ENCODE measurements around the gene MACROD2.

The MACROD2 gene

DNA sequence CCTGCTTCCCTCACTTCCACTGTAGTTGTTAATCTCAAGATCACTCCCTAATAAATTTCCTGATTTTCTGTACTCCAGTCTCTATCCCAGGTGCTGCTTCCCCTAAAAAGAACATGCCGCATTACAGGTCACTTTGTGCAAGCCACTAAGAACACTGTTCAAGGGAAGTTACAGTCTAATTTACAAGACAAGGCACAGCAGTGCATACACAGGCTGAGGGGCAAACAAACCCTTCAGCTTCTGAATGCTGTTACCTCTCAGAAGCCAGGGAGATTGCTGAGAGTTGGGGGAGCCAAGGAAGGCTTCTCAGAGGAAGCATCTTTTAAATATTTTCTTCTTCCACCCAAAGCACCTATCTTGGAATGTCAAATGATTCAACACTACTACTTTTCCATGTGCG lies 787.4 kb downstream of the MACROD2 start:
- DNase-seq, result no peak

DNA sequence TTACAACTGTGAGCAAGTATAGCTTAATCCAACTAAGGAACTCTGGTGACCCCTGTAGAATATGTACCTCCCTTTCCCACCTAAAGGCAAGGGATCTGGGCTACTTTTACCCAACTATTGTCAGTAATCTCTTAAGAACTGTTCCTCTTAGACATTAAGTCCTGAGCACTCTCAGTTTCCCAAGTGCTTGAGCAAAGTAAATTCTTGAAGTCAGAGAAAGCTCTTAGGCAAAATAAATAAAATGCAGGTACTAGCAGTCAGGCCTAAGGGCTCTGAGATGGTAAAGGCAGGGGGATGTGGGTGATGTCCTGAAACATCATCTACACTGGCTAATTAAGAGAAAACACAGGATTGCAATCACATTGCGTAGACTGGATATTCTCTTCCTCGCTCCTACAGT lies 788.5 kb downstream of the MACROD2 start:
- DNase-seq, result no peak

DNA sequence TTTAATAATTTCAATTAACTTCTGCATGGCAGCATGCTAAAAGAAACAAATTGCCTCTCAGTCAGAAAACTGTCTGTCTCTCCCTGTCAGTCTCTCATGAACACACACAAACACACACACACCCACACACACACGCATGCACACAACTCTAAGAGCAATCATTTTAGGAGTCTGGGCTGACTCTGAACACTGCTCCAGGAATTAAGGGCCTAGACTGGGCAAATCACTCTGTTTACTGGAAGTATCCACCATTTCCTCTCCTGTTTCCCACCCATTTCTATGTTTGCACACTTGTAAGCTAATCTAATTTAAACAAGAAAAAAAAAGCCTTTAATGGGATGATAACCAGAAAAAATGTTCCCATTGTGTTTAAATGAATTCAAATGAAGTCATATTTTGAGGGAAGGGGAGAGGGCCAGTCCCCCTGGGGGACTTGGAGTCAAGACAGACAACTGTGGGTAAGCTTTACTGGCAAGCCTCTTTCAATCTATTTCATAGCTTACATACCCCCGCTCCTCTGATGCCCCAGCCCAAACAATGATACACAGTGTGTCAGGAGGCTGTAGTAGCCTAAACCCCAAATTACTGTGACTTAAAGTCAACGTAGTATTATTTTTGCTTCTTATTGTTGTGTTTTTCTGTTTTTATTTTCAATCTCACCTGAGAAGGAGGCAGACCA lies 789.9 kb downstream of the MACROD2 start:
- DNase-seq, result no peak

DNA sequence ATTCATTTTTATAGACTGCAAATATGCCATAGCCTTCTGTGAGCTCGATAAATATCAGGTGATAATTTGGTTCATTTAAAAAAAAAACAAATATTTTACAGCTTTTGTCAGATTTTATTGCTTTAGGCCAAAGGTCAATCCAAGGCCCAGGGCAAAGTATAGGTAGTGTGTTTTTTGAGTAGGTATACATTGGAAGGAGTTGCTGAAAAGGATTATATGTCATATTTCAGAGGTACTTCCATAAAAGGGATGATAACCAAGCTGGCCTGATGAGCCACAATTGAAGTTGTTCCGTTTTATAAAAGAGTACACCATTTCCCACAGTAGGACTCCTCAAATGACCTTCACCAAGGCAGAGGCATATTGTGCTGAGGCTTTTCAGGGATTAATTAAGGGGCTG lies 794.9 kb downstream of the MACROD2 start:
- peak; percentile 57 for DNase-seq

DNA sequence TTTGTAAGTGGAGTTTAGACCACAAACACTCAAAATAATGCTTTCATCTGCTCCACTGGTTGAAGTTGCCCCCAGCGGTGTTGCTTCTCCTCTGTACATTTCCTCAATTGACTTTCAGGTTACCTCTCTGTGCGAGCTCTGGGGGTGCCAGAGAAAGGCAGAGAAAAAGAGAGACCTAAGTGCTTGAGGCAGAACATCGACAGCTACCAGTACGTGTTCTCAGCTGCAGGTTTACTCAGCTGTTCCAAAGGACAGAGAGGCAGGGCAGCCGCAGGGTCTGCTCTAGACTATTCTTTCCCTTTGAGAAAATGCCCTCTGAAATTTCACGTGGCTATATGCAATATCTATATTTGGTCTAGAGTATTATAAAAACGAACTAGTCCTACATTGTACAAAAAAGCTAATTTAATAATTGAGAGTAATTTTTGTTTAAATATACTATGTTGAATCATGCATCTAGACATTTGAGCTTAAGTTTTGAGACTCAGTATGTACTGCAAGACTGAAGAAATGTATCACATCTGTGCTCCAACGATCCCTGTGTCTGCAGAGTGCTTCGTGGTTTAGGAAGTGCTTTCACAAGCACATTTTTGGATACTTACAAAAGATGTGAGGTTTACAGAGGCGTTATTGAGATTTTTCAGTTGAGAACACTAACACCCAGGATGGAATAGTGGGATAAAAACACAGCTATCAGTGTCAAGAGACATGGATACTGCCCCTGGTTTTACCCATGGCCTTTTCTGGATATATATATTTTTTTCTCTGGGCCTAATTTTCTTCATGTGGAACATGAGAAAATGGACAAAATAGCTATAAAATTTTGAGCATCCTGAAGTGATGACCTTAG lies 795.7 kb downstream of the MACROD2 start:
- DNase-seq, result peak; percentile 89

DNA sequence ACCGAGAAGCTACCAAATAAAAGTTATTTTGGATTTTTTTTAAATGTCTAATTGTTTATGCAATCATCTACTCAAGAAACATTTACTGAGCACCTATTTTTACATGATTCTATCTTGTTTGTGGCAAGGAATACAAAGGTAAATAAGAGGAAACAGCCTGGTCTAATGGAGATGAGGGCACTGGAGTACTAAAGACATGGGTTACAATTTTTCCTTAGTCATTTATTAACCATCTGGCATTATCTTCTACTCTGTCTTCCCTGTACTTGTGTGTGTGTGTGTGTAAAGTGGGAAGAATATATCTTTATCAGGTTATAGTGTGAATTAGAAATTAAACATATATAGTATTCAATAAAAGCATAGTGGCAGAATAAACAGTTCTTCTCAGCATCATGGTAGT lies 797.6 kb downstream of the MACROD2 start:
- no peak for DNase-seq

DNA sequence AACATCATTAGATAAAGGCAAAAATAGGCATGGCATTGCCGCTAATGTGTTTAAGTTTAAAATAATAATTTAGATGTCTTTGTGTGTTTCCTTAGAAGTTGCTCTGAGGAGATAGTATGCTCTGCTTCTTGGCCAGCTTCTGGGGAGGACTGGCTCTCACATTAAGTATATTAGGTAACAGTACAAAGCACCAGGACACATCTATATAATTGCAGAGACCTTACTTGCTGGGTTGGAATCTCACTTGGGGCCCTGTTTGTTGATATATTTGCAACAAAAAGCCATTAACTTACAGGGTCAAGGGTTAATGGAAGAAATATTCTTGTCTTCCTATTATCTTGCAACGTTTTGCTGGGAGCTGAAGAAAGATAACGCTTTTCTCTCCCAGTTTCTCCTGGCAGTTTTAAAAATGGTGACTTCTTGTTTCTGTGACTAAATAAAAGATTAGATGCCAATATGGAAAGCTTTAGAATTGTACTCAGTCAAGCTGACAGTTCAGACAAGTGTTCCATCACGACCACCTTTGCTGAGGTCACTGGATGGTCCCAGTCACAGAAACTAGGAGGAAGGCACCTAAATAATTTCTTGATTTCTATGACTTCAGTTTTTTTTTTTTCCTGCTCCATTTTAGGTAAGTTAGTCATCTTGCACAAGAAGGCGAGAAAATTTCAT lies 804.4 kb downstream of the MACROD2 start:
- DNase-seq, result no peak

DNA sequence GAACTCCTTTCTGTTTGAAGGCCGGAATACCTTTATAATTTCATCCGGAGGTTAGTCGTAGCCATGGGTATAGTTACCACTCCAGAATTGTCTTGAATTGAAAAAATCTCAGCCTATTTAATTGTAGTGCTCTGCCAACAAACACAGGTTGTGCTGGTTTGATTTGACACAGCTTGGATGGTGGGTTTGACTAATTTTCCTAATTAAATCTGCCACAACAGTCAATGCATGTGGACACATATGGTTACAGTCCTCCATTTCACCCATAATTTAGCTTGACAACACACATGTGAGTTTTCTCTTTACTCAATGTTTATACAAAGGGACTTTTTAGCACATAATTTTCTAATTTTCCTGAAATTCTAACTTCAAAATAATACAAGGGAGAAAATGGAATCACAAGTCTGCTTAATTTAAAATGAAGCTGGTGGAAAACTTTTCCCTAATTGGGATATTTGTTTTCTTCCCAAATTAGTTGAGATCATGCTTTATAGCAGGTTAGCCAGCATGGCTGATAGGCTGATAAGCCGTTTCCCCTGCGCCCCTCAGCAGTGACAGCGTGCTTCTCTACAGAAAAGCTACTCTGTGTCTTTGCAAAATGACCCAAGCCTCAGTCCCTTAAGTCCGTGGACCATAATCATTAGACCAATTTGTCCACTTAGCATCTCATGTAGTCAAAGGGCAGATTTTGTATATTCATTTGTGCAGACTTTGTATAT lies 805.5 kb downstream of the MACROD2 start:
- no peak for DNase-seq

DNA sequence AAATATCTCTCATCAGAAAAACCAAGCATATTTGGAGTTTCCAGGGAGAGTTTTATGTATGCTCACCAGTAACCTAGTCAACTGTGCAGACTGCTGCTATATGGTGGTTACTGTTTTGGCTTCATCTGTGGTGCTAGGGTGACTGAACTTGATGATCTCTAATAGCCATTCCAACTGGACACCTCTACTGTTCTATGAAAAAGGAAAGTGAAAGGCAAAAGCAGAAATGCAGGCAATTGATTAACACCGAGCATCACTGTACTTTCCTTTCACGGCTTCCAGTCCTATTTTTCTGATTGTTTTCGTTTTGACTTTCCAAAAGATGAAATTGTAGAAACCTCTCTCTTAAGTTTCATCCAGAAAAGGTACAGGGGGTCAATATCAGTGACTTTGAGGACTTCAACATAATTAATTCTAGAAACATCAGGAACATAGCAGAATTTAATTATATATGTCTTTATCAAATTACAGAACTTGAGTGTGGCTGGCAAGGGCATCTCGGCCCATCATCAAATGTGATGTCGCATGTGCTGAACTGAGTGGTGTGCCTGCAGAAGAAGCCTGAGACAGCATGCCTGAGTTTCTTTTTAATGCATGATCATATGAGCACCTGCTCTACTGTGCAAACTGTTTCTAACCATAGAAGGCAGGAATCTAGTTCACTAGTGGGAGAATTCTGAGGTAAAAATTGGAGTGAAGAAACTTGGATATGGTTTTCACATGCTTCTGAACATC lies 806.4 kb downstream of the MACROD2 start:
- DNase-seq, result no peak

DNA sequence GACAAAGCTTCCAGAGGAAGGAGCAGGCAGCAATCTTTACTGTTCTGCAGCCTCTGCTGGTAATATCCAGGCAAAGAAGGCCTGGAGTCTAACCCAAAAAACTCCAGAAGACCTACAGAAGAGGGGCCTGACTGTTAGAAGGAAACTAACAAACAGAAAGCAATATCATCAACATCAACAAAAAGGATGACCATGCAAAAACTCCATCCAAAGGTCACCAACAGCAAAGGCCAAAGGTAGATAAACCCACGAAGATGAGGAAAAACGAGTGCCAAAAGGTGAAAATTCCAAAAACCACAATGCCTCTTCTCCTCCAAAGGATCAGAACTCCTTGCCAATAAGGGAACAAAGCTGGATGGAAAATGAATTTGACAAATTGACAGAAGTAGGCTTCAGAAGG lies 811.9 kb downstream of the MACROD2 start:
- DNase-seq, result no peak

DNA sequence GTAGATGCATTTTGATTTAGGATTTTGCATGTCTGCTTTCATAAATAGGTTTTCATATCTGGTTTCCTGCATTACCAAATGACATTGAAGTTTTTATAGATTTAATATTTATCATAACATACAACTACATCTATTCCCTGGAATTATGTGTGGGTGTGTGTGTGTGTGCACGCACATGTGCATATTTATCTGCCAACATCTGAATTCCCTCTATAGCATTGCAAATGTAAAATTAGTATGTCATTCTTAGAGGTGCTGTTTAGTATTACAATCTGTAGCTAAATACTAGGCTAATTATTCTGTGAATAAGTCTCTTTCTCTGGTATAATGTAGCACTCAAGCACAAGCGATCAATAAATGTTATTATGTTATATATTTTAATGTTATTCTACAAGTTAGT lies 820.0 kb downstream of the MACROD2 start:
- no peak for DNase-seq

DNA sequence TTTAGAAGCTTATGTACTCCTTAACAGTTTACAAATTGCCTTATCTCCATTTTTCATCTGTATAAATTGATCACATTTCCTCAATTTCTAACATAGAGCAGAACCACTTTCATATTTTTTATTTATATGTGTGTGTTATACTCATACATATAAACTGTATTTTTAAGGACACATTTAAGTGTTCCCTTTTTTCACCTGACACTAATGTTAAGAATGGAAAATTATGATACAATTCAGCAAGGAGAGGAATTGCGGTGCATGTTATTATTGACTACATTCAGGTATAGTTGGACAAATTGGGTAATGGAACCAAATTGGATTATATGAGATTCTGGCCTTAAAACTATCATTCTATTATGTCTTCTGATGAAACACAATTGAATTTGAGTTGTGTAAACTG lies 821.2 kb downstream of the MACROD2 start:
- no peak for DNase-seq

DNA sequence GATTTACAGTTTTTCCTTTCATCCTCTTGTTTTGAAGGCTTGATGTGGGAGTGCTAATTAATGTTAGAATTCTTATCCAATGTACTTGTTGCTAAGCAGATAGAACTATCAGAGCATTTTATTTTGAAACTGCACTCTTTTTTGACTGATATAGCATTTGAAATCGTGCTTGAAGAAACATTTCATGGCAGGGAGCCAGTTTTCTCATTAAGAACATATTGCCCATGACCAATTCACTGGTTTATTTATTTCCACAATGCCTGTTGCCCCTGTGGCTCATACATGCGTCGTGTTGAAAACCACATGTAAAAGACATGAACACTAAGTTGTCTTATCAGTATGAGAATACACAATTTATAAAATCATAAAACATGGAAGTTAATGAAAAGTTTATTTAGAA lies 821.8 kb downstream of the MACROD2 start:
- DNase-seq, result peak; percentile 90

DNA sequence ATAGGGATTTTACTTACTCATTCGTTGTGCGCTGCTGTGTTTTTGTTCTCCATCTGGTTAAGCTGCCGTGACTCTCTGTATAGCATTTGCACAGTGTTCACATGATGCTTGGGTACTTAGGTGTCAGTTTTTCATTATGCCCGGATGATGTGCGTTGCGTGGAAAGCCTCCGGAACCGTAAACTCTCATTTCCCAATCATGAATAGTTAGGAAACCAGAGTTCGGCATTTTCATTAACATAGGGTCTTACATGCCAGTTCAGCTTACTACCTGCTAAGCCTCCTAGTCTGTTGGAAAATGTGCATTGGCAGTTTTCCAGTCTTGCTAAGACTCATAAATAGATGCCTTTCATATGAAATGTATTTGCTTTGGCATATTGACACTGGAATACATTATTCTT lies 825.5 kb downstream of the MACROD2 start:
- peak; percentile 85 for DNase-seq

DNA sequence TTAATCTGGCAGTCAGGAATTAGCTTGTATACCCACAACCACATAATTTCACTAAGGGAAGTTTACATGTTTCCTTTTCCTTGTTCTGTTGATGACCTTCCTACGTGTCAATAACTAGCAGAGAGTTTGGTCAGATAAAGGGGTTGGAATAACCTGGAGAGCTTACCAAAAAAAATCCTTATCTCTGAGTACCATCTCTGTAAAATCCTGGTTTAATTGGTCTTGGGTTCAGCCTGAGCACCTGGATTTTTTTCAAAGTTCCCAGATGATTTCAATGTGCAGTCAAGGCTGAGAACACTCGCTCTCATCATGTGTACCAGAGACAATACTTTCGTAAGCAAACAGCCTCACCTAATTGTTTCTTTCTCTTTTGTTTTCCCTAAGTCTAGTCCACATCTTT lies 825.9 kb downstream of the MACROD2 start:
- DNase-seq, result no peak

DNA sequence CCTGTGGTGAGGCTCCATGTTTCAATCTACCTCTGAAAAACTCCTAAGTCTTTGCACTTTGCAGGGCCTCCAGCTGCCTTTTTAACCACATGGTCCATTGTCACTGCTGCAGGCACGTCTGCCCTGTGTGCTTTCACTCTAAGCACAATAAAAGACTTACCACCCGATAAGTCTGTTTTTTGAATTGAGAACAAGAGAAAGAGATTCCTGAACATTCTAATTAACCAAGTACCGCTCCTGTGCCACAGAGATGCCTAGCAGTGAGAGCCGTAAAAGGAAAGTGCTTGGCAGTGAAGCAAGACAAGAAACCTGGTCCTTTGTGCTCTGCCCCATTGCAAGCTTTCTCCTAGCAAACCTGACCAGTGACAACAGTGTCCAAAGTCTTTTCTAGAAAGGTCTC lies 829.7 kb downstream of the MACROD2 start:
- DNase-seq, result no peak

DNA sequence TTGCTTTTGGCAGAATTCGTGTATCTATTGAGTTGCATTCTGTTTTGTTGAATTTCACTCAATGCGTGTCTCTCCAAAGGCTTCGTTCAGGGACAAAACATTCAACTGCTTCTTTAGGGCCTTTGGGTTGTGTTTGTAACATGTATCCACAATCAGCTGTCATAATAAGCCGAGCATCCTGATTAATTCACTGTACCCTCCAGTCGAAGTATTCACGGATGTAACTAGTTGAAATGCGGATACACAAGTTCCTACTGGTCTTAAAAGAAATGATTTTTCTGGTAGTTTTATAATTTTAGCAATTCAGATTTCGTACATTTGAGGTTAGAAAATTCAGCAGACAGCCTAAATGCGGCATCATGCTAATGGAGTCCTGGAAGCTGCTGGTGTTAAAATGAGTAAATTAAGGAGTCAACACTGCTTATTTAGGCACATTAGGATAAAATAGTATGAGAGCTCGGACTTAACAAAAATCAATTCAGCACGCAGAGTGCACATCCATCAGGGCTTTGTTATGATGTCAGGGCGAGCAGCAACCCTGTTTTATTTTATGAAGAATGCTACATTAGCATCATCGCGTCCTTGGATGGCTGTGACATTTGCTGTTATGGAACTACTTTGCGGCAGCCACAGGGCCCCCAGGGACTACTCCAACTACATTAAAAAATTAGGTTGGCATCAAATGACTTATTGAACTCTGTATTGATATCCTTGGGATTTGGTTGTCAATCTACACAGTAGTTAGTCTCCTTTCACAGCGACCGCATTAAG lies 831.4 kb downstream of the MACROD2 start:
- DNase-seq, result peak; percentile 52

DNA sequence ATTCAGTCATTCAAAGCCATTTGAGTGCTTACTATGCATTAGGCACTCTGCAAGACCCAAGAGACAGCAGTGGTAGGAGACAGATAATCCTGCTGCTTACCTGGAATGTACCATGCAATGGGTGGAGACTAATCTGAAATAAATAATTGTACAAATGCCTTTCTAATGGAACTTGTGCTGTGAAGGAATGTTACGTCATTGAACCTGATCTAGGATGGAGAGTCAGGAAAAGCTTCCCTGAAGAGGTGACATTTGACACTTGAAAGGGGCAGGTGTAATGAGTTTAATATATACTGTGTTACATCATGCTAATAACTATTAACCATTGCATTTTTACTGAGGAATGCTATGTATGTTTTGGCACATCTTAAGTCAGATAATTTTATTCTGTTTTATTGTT lies 833.1 kb downstream of the MACROD2 start:
- DNase-seq, result no peak

DNA sequence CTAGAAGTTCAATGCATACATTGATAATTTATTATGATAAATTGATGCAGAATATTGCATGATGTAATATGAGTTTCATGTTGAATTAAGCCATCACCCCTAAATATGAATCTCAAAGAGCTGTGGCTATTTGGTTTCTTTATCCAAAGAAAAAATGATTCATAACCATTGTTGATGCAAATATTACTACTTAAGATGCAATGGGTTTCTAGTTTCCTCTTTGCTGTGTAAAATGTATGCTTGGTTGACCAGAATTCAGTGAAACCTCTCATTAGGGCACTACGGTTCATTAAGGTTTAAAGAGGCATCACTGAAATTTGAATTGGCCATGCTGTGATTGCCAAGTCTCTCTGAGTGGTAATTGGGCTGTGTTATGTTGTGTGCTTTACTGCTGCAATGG lies 834.6 kb downstream of the MACROD2 start:
- DNase-seq, result peak; percentile 48

DNA sequence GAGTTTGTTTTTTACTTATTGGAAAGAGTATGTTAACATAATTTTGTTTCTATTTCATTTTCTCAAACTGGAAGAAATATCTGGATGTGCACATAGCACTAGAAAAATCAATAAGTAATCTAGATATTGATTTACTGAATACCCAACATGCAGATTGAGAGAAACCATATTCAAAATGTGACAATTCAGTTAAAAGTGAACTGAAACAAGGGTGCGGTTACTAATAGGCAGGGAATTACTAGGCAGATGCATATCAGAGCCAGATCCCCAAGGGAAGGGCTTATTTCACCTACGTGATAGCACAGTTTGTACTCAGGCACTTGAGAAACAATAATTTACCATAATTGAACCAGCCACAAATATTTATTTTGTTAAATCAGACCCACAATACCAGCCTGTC lies 835.1 kb downstream of the MACROD2 start:
- peak; percentile 41 for DNase-seq

DNA sequence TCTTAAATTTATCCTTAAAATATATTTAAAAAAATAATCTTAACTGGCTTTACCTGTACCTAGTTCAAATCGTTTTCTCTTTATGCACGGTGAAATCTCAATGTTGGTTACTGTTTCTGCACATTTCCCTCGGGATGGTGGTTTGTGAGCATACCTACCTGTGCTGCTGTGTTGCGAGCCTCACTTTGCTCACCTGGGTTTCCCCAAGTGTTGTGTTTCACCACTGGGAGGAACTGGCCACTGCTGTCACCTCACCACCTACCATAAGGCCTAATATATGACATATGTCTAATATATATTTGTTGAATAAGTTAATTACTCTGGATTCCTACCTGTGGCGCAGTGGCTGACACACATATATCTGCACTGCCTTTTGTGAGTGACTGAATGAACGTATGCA lies 835.6 kb downstream of the MACROD2 start:
- no peak for DNase-seq

DNA sequence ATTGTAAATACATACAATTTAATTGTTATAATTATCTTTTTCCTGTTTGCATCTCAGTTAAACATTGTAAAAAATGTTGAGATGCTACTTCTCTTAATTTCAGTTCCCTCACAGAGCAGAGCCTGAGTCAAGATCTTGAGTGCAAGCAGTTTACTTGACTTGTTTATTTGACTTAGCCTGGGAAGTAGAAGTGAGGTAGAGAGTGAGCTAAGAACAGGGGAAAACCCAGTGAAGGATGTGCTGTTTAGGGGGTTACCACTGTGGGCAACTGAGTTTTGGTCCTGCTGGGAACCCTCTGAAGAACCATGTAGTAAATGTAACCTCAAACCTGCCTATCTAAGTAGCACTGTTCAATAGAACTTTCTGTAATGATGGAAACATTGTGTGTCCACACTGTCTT lies 837.3 kb downstream of the MACROD2 start:
- DNase-seq, result no peak

Data from NCI-H345 (cell line).